Smooth muscle cell of the umbilical artery (primary cell): ENCODE data around the gene CPT1A. TPM values are rescaled to one million over a fixed set of nuclear protein-coding genes. Genes with fewer than 3 reads are reported as not detected.

ENCODE experiments used
- total RNA-seq: library from RNA; depleted of rRNA; stranded (reverse); fragments of >200 nt; gene quantifications from 2 replicates; pipeline ENCODE4 v1.2.3, GENCODE V29; 2014

The CPT1A gene
- 21.1 and 28.0 TPM in 2 replicates for total RNA-seq

GRCh38 chr11:68841718-68842426 lies at the start of gene CPT1A:
CPT1A (minus strand) TSS chr11:68841916; CDS start chr11:68815474, 26,442 bp downstream.

GRCh38 chr11:68751331-68751856 lies 90.3 kb downstream of the CPT1A start, which contains the start of gene TESMIN:
TESMIN (minus strand) TSS chr11:68751520; CDS start chr11:68750660, 860 bp downstream.

Other genes starting within 250 kb of the CPT1A start
- 0.59 and 0.74 TPM in 2 replicates for gene GAL, start 157.4 kb downstream of the CPT1A start, total RNA-seq
- 0.30 and 0.78 TPM in 2 replicates for gene TESMIN, start 90.4 kb downstream of the CPT1A start, total RNA-seq
- gene MRPL21, start 61.9 kb upstream of the CPT1A start, total RNA-seq, result 32.8 and 53.2 TPM in 2 replicates
- 7.4 and 14.9 TPM in 2 replicates for gene IGHMBP2, start 62.0 kb upstream of the CPT1A start, total RNA-seq
- not detected in 2 replicates for gene MRGPRD, start 139.1 kb upstream of the CPT1A start, total RNA-seq
- gene MRGPRF, start 171.3 kb upstream of the CPT1A start, total RNA-seq, result 9.8 and 14.7 TPM in 2 replicates
- gene TPCN2, start 207.0 kb upstream of the CPT1A start, total RNA-seq, result 8.0 and 11.0 TPM in 2 replicates